Dedifferentiated amniotic fluid mesenchymal stem cell (primary cell): ENCODE measurements around the gene ATAD3A.
"Not testable (repeated sequence)": the region's sequence is repeated elsewhere in the genome, so short reads cannot be mapped to it uniquely, and the experiment has no call there.

Experiments used
- DNase-seq: peaks from one replicate; pipeline ENCODE4 v3.0.0-alpha.2; 2016; ENCODE audit errors: extremely low spot score

ATAD3A gene

DNA sequence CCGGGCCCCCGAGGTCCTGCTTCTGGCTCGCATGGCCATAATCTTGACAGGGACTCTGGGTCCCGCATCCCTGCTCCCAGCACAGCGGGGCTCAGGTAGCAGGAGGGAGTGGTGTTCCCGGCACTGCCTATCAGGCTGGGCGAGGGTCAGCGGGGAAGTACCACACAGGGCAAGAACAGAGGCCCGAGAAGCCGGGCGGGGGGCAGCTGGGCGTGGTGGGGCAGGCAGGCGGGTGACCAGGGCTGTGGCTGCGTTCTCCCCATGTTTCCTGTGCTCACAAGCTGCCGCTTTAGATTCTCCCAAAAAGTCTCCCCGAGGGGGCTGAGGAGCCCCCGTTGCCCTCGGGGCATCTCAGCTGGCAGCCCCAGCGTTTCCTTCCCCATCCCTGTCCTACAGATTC lies 22.1 kb upstream of the ATAD3A start:
- no peak for DNase-seq

DNA sequence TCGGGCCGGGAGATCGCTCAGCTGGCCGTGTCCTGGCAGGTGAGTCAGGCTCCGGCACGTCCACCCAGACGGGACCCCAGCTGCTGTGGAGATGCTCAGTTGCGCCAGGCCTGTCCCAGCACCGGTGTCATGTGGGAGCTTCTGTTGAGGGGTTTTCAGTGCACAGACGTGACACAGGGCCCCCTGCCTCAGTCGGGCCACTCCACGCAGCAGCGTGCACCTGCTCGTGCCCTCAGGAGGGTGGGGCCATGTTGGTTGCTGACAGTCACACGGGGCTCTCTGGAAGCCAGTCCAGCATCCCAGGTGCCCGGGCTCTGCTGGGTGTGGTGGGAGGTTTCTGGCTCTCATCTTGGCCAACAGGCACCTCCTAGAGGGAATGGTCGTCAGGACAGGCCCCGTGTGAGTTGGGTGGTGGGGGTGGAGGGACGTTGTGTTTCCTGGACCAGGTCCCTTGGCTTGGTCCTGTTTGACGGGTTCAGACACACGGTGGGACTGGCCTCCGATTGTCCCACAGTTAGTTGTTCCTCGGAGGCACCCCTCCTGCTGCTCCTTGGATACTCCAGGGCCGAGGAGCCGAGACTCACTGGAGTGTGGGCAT lies 21.2 kb upstream of the ATAD3A start:
- DNase-seq, result no peak

DNA sequence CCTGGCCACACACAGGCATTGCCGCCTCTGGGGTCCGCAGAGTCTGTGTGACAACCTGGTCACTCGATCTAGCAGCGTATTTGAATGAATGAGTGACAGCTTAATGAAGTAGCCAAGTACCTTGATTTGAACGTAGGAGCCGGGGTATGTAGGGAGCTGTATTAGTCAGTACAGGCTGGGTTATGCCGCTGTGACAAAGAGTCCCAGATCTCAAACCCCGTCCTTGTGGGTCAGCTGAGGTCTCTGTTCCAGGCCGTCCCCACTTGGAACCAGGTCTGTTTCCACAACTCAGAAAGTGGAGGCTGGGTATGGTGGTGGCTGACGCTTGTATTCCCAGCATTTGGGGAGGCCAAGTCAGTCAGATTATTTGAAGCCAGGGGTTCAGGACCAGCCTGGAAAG lies 20.4 kb upstream of the ATAD3A start:
- no peak for DNase-seq

DNA sequence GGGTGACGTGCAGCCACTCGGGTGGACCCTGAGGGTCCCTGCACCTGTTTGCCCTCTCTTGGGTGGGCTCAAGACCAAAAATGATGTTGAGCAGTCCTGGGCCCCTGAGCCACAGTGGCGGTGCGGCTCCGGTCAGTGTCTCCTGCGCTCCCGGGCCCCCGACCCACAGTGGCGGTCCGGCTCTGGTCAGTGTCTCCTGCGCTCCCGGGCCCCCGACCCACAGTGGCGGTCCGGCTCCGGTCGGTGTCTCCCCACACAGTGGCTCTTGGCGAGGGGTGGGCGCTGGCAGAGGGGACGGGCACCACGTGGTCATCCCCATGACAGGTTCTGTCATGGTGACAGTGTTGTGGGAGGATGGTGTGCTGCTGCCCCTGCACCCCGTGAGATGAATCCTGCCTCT lies 17.7 kb upstream of the ATAD3A start:
- not testable (repeated sequence) for DNase-seq

DNA sequence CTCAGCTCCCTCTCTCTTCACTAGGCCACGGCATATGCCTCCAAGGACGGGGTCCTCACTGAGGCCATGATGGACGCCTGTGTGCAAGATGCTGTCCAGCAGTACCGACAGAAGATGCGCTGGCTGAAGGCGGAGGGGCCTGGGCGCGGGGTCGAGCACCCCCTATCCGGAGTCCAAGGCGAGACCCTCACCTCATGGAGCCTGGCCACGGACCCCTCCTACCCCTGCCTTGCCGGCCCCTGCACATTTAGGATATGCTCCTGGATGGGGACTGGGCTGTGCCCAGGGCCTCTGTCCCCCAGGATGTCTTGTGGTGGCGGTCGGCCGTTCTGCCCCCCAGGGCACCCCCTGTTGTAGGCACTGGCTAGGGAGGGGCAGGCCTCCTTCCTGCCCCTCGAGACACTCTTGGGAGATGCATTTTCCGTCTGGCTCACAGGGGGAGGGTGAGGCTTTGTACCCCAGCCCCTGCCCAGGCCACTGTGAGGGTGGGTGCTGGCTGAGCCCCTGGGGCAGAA lies 16.4 kb upstream of the ATAD3A start:
- DNase-seq, result not testable (repeated sequence)

DNA sequence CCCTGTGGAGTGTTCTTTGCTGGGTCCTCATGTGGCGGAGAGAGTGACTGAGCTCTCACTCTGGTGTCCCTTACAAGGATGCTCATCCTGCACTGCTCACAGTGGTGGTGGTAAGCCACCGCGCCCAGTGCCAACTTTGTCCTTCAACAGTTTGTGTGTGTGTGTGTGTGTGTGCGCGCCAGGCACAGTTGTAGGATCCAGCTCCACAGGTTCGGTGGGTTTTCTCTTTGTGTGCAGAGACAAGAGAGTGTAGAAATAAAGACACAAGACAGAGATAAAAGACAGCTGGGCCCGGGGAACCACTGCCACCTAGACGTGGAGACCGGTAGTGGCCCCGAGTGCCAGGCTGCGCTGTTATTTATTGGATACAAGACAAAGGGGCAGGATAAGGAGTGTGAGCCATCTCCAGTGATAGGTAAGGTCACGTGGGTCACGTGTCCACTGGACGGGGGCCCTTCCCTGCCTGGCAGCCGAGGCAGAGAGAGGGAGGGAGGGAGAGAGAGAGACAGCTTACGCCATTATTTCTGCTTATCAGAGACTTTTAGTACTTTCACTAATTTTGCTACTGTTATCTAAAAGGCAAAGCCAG lies 7.1 kb upstream of the ATAD3A start:
- not testable (repeated sequence) for DNase-seq

DNA sequence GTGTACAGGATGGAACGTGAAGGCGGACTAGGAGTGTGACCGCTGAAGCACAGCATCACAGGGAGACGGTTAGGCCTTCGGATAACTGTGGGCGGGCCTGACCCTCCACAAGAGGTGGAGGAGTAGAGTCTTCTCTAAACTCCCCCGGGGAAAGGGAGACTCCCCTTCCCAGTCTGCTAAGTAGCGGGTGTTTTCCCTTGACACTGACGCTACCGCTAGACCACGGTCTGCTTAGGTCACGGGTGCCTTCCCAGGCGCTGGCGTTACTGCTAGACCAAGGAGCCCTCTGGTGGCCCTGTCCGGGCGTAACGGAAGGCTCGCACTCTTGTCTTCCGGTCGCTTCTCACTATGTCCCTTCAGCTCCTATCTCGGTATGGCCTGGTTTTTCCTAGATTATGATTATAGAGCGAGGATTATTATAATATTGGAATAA lies 6.6 kb upstream of the ATAD3A start:
- DNase-seq, result not testable (repeated sequence)

DNA sequence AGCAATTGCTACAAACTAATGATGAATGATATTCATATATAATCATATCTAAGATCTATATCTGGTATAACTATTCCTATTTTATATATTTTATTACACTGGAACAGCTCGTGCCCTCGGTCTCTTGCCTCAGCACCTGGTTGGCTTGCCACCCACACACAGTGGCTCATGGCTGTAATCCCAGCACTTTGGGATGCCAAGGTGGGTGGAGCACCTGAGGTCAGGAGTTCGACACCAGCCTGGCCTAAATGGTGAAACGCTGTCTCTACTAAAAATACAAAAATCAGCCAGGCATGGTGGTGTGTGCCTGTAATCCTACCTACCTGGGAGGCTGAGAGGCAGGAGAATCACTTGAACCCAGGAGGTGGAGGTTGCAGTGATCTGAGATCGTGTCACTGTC lies 6.2 kb upstream of the ATAD3A start:
- DNase-seq, result not testable (repeated sequence)

DNA sequence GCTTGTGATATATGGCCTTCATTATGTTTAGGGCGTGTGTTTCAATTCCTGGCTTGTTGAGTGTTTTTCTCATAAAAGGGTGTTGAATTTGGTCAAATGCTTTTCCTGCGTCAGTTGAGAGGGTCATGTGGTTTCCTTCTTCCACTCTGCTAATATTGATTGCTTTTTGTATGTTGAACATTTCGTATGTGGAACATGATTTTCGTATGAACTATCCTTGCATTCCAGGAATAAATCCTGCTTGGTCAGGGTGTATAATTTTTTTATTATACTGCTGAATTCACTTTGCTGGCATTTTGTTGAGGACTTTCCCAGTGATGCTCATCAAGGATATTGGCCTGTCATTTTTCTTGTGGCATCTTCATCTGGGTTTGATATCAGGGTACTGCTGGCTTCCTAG lies 4.7 kb upstream of the ATAD3A start:
- no peak for DNase-seq

DNA sequence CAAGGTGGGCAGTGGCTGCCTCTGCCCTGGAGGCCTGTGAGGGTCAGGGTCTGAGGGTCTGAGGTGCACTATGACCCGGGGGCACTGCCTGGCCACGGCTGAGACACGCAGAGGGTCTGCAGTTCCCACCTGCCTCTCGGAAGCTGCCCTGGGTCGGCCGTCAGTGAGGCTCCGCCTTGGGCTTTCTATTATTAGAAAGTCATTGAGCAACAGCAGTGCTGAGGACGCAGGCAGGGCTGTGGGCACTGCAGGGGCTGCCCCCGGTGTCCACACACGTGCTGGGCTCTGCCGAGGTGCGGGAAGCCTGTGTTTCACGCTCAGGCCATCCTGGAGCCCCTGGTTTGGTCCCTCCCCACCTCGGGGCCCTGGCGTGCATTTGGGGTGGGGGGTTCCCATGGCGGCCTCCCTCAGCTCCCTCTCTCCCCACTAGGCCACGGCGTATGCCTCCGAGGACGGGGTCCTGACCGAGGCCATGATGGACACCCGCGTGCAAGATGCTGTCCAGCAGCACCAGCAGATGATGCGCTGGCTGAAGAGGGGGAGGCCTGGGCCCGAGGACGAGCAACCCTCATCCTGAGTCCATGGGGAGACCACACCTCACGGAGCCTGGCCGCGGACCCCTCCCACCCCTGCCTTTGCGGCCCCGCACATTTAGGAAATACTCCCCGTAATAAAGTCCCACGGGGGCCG lies 3.0 kb upstream of the ATAD3A start:
- not testable (repeated sequence) for DNase-seq

DNA sequence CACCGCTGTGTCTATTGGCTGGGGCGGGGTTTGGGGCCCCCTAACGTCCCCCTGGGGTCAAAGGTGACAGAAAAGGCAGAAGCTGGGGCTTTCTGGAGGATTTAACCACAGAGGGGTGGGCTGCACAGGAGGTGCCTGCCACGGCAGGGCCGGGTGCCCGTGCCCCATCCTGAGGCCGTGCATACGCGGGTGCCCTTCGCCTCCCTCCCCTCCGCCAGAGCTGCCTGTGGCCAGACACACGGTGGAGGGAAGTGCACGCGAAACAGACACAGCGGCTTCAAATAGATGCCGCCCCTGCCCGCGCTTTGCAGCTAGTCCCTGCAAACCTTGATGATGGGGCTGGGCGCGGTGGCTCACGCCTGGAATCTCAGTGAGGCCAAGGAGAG lies 2.5 kb upstream of the ATAD3A start:
- DNase-seq, result not testable (repeated sequence)

DNA sequence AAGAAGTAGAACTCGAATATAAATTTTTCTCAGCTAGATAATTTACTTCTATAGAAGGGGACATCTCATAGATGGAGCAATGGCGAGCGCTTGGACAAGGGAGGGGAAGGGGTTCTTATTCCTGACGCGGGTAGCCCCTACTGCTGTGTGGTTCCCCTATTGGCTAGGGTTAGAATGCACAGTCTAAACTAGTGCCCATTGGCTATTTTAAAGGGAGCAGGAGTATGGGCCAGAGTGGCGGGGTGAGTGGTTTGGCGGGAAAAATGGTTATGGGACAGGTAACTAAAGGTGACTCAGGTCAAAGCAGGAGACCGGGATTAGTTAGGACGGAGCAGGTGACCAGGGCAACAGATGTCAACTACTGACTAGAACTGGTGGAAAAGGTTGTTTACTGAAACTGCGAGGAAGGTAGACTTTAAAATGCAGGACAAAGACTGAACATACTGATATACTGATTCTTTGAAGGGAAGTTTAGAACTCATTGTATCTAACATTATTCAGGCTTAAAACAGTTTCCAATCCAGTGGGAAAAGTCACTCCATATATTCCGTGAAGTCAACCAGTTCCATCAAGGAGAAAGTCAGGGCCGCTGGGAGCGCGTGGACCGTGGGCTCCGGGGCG lies 940 bp upstream of the ATAD3A start:
- DNase-seq, result no peak

DNA sequence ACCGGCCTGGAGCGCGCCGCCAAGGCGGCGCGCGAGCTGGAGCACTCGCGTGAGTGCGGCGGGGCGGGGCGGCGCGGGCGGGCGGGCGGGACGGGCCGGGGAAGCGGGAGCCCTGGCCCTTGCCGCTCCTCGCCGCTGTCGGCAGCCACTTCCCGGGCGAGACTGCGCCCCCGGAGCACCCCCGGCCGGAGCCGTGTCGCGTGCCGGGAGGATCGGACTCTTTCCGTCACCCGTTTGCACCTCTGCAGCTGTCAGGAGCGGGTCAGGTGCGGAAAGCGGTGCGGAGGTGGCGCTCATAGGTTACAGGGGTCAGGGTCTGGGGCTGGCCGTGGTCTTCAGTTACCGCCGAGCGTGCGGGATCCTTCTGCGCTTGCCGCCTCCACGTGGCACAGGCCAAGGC lies 463 bp downstream of the ATAD3A start:
- not testable (repeated sequence) for DNase-seq

DNA sequence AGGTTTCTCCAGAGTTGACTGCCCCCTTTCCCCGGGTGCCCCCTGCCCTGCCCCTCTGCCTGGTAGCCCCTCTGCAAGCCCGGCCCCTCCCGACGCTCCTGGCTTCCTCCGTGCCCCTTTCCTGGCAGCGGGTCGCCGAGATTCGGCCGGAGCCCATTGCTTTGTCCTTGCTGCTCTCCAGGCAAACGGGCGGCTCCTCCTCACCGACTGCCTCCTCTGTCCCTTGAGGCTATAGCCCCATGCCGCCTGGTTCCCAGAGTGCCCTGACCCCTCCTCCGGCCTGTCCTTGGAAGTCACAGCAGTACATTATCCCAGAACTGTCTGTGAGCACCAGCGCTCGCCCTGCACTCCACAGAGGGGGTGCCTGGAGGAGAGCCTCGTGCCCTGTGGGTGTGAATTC lies 1.7 kb downstream of the ATAD3A start:
- not testable (repeated sequence) for DNase-seq

DNA sequence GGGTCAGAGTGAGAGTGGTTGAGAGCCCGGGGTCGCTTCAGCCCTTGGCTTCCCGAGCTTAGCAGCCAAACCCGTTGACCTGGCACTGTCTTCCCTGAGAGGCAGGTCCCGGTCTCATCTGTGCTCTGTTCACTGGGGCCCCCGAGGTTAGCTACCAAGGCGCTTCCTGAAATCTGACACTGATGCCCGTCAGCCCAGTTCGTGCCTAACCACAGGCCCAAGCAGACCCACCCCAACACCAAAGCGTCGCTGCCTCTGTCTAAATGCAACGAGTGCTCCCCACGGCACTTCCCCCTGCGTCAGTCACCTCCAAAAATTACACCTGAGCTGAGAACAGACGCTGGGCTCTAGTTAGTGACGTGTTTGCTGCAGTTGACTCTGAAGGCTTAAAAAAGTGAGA lies 2.4 kb downstream of the ATAD3A start:
- DNase-seq, result not testable (repeated sequence)

DNA sequence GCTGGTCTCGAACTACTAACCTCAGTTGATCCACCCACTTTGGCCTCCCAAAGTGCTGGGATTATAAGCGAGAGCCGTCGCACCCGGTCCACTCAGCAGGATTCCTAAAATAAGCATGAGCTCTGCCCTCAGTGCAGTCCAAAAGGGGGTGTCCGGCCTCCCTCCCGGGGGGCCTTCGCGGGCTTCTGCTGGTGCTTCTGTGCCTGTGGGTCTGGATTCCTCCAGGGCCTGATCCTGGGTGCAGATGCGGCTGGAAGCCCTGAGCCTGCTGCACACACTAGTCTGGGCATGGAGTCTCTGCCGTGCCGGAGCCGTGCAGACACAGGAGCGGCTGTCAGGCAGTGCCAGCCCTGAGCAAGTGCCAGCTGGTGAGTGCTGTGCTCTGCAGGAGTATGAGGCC lies 5.0 kb downstream of the ATAD3A start:
- DNase-seq, result not testable (repeated sequence)

DNA sequence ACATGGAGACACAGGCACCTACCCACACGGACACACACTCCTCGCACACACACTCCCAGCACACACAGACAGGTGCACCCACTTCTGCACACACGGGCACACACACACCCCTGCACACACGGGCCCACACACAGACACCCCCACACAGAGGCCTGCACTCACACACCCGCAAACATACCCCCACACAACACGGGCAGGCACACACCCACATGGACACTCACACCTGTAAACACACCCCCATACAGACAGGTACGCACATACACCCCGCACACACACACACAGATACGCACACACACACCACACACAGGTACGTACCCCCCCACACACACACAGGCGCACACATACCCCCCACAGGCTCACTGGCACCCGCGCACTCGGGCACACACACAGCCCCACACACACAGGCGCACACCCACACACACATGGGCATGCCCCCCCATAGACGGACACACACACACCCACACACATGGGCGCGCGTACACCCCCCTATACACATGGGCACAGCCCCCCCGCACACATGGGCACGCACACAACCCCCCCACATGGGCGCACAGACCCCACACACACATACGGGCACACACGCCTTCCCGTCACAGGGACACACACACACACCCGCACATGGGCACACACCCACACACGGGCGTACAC lies 6.1 kb downstream of the ATAD3A start:
- DNase-seq, result no peak

DNA sequence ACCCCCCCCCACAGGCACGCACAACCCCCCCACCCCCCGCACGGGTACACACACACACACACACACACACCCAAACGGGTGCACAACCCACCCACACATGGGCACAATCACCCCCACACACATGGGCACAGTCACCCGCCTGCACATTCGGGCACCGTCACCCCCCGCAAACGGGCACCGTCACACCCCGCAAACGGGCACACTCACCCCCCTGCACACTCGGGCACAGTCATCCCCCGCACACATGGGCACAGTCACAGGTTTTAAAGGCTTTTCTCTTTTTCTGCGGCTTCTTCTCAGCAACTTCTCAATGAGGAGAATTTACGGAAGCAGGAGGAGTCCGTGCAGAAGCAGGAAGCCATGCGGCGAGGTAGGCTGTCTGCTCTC lies 6.7 kb downstream of the ATAD3A start:
- DNase-seq, result not testable (repeated sequence)

DNA sequence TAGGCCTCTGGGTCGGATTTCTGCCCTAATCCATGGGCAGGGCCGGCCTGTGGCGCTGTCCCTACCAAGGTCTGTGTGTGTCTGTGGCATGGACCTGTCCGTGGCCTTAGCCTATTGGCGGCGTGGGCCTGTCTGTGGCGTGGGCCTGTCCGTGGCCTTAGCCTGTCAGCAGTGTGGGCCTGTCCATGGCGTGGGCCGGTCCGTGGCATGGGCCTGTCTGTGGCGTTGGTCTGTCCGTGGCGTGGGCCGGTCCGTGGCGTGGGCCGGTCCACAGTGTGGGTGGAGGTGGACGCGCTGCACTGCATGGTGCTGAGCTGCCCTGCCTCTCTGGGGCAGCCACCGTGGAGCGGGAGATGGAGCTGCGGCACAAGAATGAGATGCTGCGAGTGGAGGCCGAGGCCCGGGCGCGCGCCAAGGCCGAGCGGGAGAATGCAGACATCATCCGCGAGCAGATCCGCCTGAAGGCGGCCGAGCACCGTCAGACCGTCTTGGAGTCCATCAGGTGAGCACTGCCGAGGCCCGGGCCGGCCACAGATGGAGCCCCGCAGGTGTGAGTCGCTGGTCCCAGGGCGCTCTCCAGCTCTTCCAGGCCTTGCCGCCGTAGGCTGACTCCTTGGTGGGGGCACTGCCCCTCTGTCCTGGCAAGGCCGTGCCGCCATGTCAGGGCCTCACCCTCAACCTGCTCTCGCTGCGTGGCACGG lies 8.0 kb downstream of the ATAD3A start:
- not testable (repeated sequence) for DNase-seq

DNA sequence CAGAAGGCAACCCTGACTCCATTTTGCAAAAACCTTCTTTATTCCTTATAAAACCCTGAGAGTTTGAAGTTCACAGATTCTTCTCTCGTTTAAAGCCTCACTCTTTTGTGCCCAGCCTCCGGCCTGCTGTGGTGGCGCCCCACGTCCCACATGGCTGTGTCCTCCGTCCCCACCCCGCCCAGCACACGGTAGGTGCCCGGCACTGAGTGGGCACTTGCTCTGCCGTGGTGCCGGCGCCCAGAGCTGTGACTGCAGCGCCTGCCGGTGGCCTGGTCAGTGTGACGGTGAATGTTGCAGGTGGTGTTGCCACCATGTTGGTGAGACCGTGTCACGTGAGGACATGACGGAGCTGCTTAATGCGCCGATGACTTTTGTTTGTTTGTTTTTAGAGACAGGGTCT lies 9.4 kb downstream of the ATAD3A start:
- no peak for DNase-seq

DNA sequence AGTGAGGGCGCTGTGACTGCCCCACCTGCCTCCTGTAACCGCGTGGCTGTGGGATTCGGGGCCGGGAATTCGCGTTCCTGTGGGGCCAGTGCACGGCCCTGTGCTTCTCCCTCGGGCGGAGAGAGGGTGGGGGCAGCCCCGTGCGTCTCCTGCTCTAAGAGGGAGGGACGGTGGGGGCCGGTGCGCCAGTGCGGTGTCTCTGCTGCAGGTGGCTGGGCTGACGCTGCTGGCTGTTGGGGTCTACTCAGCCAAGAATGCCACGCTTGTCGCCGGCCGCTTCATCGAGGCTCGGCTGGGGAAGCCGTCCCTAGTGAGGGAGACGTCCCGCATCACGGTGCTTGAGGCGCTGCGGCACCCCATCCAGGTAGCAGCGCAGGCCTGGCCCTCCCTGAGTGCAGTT lies 10.6 kb downstream of the ATAD3A start:
- not testable (repeated sequence) for DNase-seq
